CD14-positive monocyte (primary cell): ENCODE results near the gene R3HDM4. TPM values are rescaled to one million over a fixed set of nuclear protein-coding genes. Genes with fewer than 3 reads are reported as not detected.

Experiments used
- DNase-seq, 3 donors: peaks; one replicate each; pipeline ENCODE4 v3.0.0-alpha.2; 2011 to 2022
- H2AFZ ChIP-seq: 2 replicates; pipeline ENCODE4 v1.6.0; 2012; ENCODE audit warnings: mild to moderate bottlenecking, low read depth, low read length, inconsistent platforms; ENCODE audit not compliant: insufficient read depth, poor library complexity, severe bottlenecking
- H3K27ac ChIP-seq, 2 donors: 1 replicate in 1 of 2; 2 replicates in 1 of 2; pipeline ENCODE4 v1.5.1; 2012 to 2013; ENCODE audit warnings: low read length in 2 of 2, control low read depth in 1 of 2, inconsistent platforms in 1 of 2, low read depth in 1 of 2, mild to moderate bottlenecking in 1 of 2
- H3K27me3 ChIP-seq, 2 donors: one replicate each; pipeline versions ENCODE4 v1.6.0 to v1.6.1; 2011 to 2013; ENCODE audit warnings: low read length in 2 of 2; ENCODE audit not compliant: control insufficient read depth in 2 of 2, insufficient read depth in 2 of 2
- H3K36me3 ChIP-seq, 2 donors: replicated peaks in 1 of 2; 1 replicate in 1 of 2; 2 replicates in 1 of 2; pipeline versions ENCODE4 v1.5.1 to v1.6.1; 2012 to 2013; ENCODE audit warnings: low read length in 2 of 2, control low read depth in 1 of 2, inconsistent platforms in 1 of 2, mild to moderate bottlenecking in 1 of 2; ENCODE audit not compliant: insufficient read depth in 2 of 2, control insufficient read depth in 1 of 2
- H3K4me1 ChIP-seq, 2 donors: 1 replicate in 1 of 2; 2 replicates in 1 of 2; pipeline versions ENCODE4 v1.5.1 to v1.6.1; 2012 to 2013; ENCODE audit warnings: low read length in 2 of 2, control low read depth in 1 of 2, inconsistent platforms in 1 of 2, mild to moderate bottlenecking in 1 of 2, moderate library complexity in 1 of 2; ENCODE audit not compliant: insufficient read depth in 2 of 2, control insufficient read depth in 1 of 2
- H3K4me2 ChIP-seq: replicated peaks from 2 replicates; pipeline ENCODE3; 2012; ENCODE audit warnings: low read length, moderate library complexity, mild to moderate bottlenecking; ENCODE audit not compliant: poor library complexity, severe bottlenecking; ENCODE audit errors: extremely low read depth
- H3K4me3 ChIP-seq, 3 experiments: fragments of 200-600 bp in 1 of 3; sonication (generic) in 1 of 3; replicated peaks in 1 of 3; 1 replicate in 2 of 3; 2 replicates in 1 of 3; pipeline ENCODE4 v1.5.1; 2011 to 2013; ENCODE audit warnings: low read length in 3 of 3, mild to moderate bottlenecking in 3 of 3, control low read depth in 2 of 3, low read depth in 2 of 3, inconsistent platforms in 1 of 3, moderate library complexity in 1 of 3
- H3K79me2 ChIP-seq: 2 replicates; pipeline ENCODE4 v1.6.0; 2012; ENCODE audit warnings: mild to moderate bottlenecking, control low read depth, inconsistent platforms, low read length, moderate library complexity; ENCODE audit not compliant: insufficient read depth
- H3K9ac ChIP-seq: 2 replicates; pipeline ENCODE4 v1.6.0; 2017; ENCODE audit warnings: low read length, mild to moderate bottlenecking; ENCODE audit not compliant: insufficient read depth, poor library complexity, severe bottlenecking
- H3K9me3 ChIP-seq, 2 donors: replicated peaks in 1 of 2; 1 replicate in 1 of 2; 2 replicates in 1 of 2; pipeline versions ENCODE4 v1.5.1 to v1.6.1; 2012 to 2013; ENCODE audit warnings: low read length in 2 of 2, control low read depth in 1 of 2; ENCODE audit not compliant: control insufficient read depth in 1 of 2, insufficient read depth in 1 of 2
- H4K20me1 ChIP-seq: 2 replicates; pipeline ENCODE4 v1.6.0; 2012; ENCODE audit warnings: mild to moderate bottlenecking, low read length, control low read depth, moderate library complexity; ENCODE audit not compliant: insufficient read depth
- H3K27ac Mint-ChIP-seq, 7 donors: one replicate each; pipeline ENCODE4 v1.8.0; 2020; ENCODE audit warnings: mild to moderate bottlenecking in 7 of 7, mixed read lengths in 7 of 7, moderate library complexity in 6 of 7, inconsistent platforms in 2 of 7
- H3K27me3 Mint-ChIP-seq, 3 donors: one replicate each; pipeline ENCODE4 v1.8.0; 2021 to 2022; ENCODE audit warnings: low read depth in 3 of 3, mild to moderate bottlenecking in 3 of 3, mixed read lengths in 3 of 3, moderate library complexity in 3 of 3, inconsistent platforms in 1 of 3
- H3K36me3 Mint-ChIP-seq, 2 donors: one replicate each; pipeline ENCODE4 v1.8.0; 2020; ENCODE audit warnings: mixed read lengths in 2 of 2, inconsistent platforms in 1 of 2, mild to moderate bottlenecking in 1 of 2
- H3K4me1 Mint-ChIP-seq: one replicate; pipeline ENCODE4 v1.8.0; 2020; ENCODE audit warnings: mild to moderate bottlenecking, mixed read lengths
- H3K4me3 Mint-ChIP-seq, 2 donors: one replicate each; pipeline ENCODE4 v1.8.0; 2020; ENCODE audit warnings: mild to moderate bottlenecking in 2 of 2, mixed read lengths in 2 of 2, moderate library complexity in 1 of 2
- H3K9me3 Mint-ChIP-seq, 7 donors: one replicate each; pipeline ENCODE4 v1.8.0; 2020 to 2022; ENCODE audit warnings: mixed read lengths in 7 of 7, mild to moderate bottlenecking in 6 of 7, moderate library complexity in 6 of 7, inconsistent platforms in 2 of 7
- WGBS: methylation state at CpG from one replicate; pipeline ENCODE4 v1.1.5; 2013; ENCODE audit warnings: missing lambda C conversion rate; ENCODE audit not compliant: insufficient coverage; 5-methylcytosine and 5-hydroxymethylcytosine counted together
- intact Hi-C, 2 donors: fragments of 100-400 bp; cut with micrococcal nuclease; formaldehyde crosslinking; loops; one replicate each; pipeline versions ENCODE4 v1.15.0 to v1.15.1; 2023
- polyA plus RNA-seq, 3 donors: library from polyadenylated mRNA; depleted of rRNA in 1 of 3; unstranded in 2 of 3; stranded (reverse) in 1 of 3; fragments of 300-500 nt in 2 of 3; fragments of >200 nt in 1 of 3; fragmentation: Illumina TruSeq in 2 of 3; gene quantifications; 1 replicate in 2 of 3; 2 replicates in 1 of 3; pipeline ENCODE4 v1.2.3, GENCODE V29; 2012 to 2021
- TF ChIP-seq, protein P1 (sequence below): fragments of 200-600 bp; IDR thresholded peaks from one replicate; pipeline ENCODE4 v1.8.0; 2022; ENCODE audit warnings: antibody characterized with exemption, mild to moderate bottlenecking

The R3HDM4 gene
- polyA plus RNA-seq, 3 donors = 70.8 to 99.9 (median 78.7) TPM

DNA sequence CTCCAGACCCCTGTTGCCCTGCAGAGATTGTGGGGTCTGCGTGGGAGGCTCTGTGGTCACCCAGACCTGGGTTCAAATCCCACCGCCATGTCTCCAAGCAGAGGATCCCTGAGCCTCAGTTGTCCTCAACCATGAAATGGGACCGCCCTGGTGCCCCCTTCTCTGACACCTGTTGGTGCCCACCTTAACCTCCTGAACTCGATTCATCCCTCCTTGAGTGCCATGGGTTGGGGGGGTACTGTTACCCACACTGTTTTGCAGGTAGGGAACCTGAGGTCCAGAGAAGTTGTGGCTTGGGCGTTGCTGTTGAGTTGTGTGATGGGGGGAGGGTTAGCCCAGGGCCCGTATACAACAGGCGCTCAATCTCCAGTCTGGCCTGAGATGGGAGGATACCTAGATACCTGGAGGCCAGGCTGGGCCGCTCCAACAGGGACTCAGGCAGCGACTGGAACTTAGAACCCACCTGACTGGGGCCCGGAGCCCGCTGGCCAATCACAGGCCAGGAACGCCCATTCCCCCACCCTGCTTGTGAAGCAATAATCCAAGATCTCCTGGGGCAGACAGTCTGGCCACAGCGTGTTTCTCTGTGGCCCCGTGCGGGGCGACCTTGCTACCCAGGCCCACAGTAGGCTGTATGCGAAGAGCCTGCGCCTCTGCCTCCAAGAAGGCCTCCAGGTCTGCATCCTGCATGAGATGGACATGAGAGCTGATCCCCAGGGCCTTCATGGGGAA is 15.6 kb upstream of the R3HDM4 start:
- Histone ChIP-seq H3K9ac (no peak overlapping the region), H3K4me1 (peaks cover 53 to 66% of the 10 kb centered on the region in 2 donors), H4K20me1 (peaks cover 64% of the 10 kb centered on the region), H3K4me3 (peak overlapping the region in 2 of 3 experiments; percentile 0 to 99), H3K36me3 (peaks cover 7 to 22% of the 10 kb centered on the region in 2 donors), H3K27me3 (no peaks in the 10 kb centered on the region), H3K4me2 (peak overlapping the region; percentile 99), H3K9me3 (no peaks in the 10 kb centered on the region), H3K79me2 (peaks cover 94% of the 10 kb centered on the region), H2AFZ (no peak overlapping the region), H3K27ac (peak overlapping the region; percentile 85 to 87)
- Mint-ChIP-seq H3K4me3 (peak overlapping the region; percentile 48 to 56), H3K36me3 (peaks cover 16 to 32% of the 10 kb centered on the region in 2 donors), H3K9me3 (peaks cover 0 to 2% (median 0%) of the 10 kb centered on the region in 7 donors), H3K27ac (peak overlapping the region in 6 of 7 donors; percentile 54 to 96 (median 77)), H3K27me3 (no peaks in the 10 kb centered on the region), H3K4me1 (peaks cover 53% of the 10 kb centered on the region)
- intact Hi-C loops = loop anchor here in 1 of 2 donors (5.0 to 10.0 kb wide), 2 partner anchors 174 to 316 kb away; partner anchors contain the start of genes ATP5F1D, GPX4 and MIDN
- DNase-seq = peak; percentile 42 to 48 (median 43)
- 55% methylated on average over 16 of the region's 18 CpGs for WGBS
- TF ChIP-seq, protein P1, sequence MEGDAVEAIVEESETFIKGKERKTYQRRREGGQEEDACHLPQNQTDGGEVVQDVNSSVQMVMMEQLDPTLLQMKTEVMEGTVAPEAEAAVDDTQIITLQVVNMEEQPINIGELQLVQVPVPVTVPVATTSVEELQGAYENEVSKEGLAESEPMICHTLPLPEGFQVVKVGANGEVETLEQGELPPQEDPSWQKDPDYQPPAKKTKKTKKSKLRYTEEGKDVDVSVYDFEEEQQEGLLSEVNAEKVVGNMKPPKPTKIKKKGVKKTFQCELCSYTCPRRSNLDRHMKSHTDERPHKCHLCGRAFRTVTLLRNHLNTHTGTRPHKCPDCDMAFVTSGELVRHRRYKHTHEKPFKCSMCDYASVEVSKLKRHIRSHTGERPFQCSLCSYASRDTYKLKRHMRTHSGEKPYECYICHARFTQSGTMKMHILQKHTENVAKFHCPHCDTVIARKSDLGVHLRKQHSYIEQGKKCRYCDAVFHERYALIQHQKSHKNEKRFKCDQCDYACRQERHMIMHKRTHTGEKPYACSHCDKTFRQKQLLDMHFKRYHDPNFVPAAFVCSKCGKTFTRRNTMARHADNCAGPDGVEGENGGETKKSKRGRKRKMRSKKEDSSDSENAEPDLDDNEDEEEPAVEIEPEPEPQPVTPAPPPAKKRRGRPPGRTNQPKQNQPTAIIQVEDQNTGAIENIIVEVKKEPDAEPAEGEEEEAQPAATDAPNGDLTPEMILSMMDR = no peak

DNA sequence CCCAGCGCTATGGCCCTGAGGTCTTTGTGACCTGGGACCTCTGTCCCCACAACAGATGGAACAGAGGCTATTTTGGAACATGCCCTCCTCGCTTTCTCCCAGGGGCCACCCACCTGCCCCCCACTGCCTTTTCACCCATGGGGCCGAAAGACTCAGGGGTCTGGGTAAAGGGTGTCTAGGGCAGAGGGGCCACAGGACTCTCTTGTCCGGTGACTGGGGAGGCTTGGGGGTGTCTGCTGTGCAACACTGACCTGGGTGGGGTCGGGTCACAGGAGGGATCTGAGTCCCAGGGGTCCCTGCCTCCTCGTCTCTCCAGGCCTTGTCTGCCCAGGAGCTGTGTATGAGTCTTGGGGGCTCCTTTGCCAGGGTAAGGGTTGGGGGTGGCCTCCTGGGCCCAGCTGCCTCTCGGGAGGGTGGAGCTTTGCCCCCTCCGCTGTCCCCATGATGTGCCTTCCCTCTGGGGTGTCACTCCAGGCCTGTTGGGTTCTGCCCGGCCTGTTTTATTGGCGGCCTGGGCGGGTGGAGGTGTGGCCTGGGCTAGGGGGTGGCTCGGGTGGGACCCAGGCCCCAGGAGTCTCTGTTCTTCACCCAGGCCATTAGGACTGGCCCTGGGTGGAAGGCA is 14.9 kb upstream of the R3HDM4 start:
- intact Hi-C loops = loop anchor here (2.0 to 10.0 kb wide), 3 partner anchors 13 to 317 kb away; partner anchors contain the start of genes ATP5F1D (in 1 of the 2), GPX4 (in 1 of the 2) and MIDN (in 1 of the 2)
- peaks cover 0 to 2% (median 0%) of the 10 kb centered on the region in 7 donors for H3K9me3 Mint-ChIP-seq
- Histone ChIP-seq H3K4me1 (peaks cover 48 to 62% of the 10 kb centered on the region in 2 donors), H3K27ac (peak overlapping the region; percentile 85 to 87), H3K36me3 (peaks cover 7 to 22% of the 10 kb centered on the region in 2 donors), H3K4me2 (peak overlapping the region; percentile 99), H3K9ac (peak overlapping the region; percentile 88), H3K27me3 (no peaks in the 10 kb centered on the region), H3K79me2 (peaks cover 89% of the 10 kb centered on the region), H4K20me1 (peaks cover 57% of the 10 kb centered on the region), H3K9me3 (no peaks in the 10 kb centered on the region), H2AFZ (no peak overlapping the region), H3K4me3 (peak overlapping the region; percentile 89 to 99 (median 90))
- peaks cover 16 to 32% of the 10 kb centered on the region in 2 donors for H3K36me3 Mint-ChIP-seq
- WGBS = 47% methylated on average over 7 of the region's 12 CpGs
- TF ChIP-seq, protein P1 = no peak
- H3K4me3 Mint-ChIP-seq = peak overlapping the region; percentile 83 to 89
- H3K27ac Mint-ChIP-seq = peak overlapping the region; percentile 54 to 96 (median 90)
- peaks cover 49% of the 10 kb centered on the region for H3K4me1 Mint-ChIP-seq
- DNase-seq = no peak
- H3K27me3 Mint-ChIP-seq = peaks cover 1 to 6% (median 4%) of the 10 kb centered on the region in 3 donors
